Mucosa of rectum (tissue), 2 donors: ENCODE results near the gene CSF2.

Experiments used
- H3K27ac ChIP-seq, 2 donors: one replicate each; pipeline ENCODE4 v1.7.0; 2013; ENCODE audit warnings: inconsistent platforms in 2 of 2, low read depth in 2 of 2, low read length in 2 of 2
- H3K27me3 ChIP-seq, 2 donors: one replicate each; pipeline ENCODE4 v1.7.0; 2013; ENCODE audit warnings: low read length in 2 of 2; ENCODE audit not compliant: control insufficient read depth in 2 of 2, insufficient read depth in 2 of 2
- H3K36me3 ChIP-seq, 2 donors: one replicate each; pipeline ENCODE4 v1.7.0; 2013; ENCODE audit warnings: low read length in 2 of 2; ENCODE audit not compliant: control insufficient read depth in 2 of 2, insufficient read depth in 2 of 2
- H3K4me1 ChIP-seq, 2 donors: one replicate each; pipeline ENCODE4 v1.7.0; 2013; ENCODE audit warnings: low read length in 2 of 2, mild to moderate bottlenecking in 1 of 2; ENCODE audit not compliant: control insufficient read depth in 2 of 2, insufficient read depth in 2 of 2
- H3K4me3 ChIP-seq, 2 donors: one replicate each; pipeline ENCODE4 v1.7.0; 2013; ENCODE audit warnings: low read length in 2 of 2
- H3K9ac ChIP-seq, 2 donors: one replicate each; pipeline ENCODE4 v1.7.0; 2013; ENCODE audit warnings: low read length in 2 of 2, low read depth in 1 of 2, mild to moderate bottlenecking in 1 of 2
- H3K9me3 ChIP-seq, 2 donors: one replicate each; pipeline ENCODE4 v1.7.0; 2013; ENCODE audit warnings: low read length in 2 of 2; ENCODE audit not compliant: control insufficient read depth in 2 of 2
- donor health status: healthy.
- donor health status: Normal muscosa, but diverticular disease.

Gene CSF2

GRCh38 chr5:132037353-132037752, 36.2 kb upstream of the CSF2 start:
- no peak overlapping the region for H3K9ac ChIP-seq
- no peaks in the 10 kb centered on the region for H3K27me3 ChIP-seq
- H3K27ac ChIP-seq, result no peak overlapping the region
- no peaks in the 10 kb centered on the region for H3K4me1 ChIP-seq
- H3K9me3 ChIP-seq, result no peaks in the 10 kb centered on the region
- H3K36me3 ChIP-seq, result no peaks in the 10 kb centered on the region
- no peak overlapping the region for H3K4me3 ChIP-seq

GRCh38 chr5:132044207-132044606, 29.4 kb upstream of the CSF2 start:
- Histone ChIP-seq H3K4me3 (no peak overlapping the region), H3K27me3 (peaks cover 0 to 4% of the 10 kb centered on the region in 2 donors), H3K9me3 (no peaks in the 10 kb centered on the region), H3K36me3 (no peaks in the 10 kb centered on the region), H3K9ac (no peak overlapping the region), H3K4me1 (no peaks in the 10 kb centered on the region), H3K27ac (no peak overlapping the region)

GRCh38 chr5:132046880-132047299, 26.7 kb upstream of the CSF2 start:
- Histone ChIP-seq H3K36me3 (no peaks in the 10 kb centered on the region), H3K27me3 (peaks cover 0 to 4% of the 10 kb centered on the region in 2 donors), H3K9ac (no peak overlapping the region), H3K27ac (no peak overlapping the region), H3K4me3 (no peak overlapping the region), H3K9me3 (no peaks in the 10 kb centered on the region), H3K4me1 (no peaks in the 10 kb centered on the region)

DNA sequence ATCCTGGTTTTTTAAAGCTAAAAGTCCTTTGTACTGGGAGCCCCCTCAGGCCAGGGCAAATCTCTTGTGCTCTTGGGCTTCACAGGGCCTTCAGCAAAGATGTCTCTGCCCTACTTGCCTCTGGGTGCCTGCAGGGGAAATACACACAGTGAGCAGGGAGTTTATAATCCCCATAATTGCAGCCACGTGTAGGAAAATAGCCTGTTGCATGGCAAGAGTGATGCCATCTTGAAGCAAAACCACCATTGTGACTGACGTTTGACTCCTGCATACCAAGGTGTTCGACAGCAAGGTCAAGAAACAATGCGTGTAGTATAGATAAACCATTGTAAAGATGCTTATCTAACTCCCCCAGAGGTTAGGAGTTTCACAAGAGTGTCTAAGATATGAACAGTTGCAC, 24.5 kb upstream of the CSF2 start:
- H3K27ac ChIP-seq, result no peak overlapping the region
- H3K36me3 ChIP-seq, result no peaks in the 10 kb centered on the region
- no peak overlapping the region for H3K4me3 ChIP-seq
- H3K9ac ChIP-seq, result no peak overlapping the region
- no peaks in the 10 kb centered on the region for H3K27me3 ChIP-seq
- no peaks in the 10 kb centered on the region for H3K4me1 ChIP-seq
- no peaks in the 10 kb centered on the region for H3K9me3 ChIP-seq

DNA sequence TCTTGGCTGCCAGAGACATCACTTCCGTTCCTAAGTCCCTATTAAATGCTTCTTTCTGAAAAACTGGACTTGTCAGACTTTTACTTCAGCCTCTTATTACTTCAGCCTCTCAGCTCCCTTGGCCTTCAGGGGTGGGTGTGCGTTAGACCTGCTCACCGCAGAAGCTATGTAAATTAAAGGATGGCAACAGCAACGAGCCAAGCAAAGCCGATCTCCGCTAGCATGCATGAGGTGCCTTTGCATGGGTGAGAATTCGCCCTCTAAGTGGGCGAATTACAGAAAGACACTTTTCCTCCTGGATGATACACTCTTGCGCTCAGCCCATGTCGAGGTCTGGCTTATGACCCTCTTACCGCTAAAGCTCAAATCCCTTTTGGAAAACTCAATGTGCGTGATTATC, 24.0 kb upstream of the CSF2 start:
- Histone ChIP-seq H3K27ac (no peak overlapping the region), H3K27me3 (no peaks in the 10 kb centered on the region), H3K9me3 (no peaks in the 10 kb centered on the region), H3K4me3 (no peak overlapping the region), H3K4me1 (no peaks in the 10 kb centered on the region), H3K9ac (no peak overlapping the region), H3K36me3 (no peaks in the 10 kb centered on the region)

DNA sequence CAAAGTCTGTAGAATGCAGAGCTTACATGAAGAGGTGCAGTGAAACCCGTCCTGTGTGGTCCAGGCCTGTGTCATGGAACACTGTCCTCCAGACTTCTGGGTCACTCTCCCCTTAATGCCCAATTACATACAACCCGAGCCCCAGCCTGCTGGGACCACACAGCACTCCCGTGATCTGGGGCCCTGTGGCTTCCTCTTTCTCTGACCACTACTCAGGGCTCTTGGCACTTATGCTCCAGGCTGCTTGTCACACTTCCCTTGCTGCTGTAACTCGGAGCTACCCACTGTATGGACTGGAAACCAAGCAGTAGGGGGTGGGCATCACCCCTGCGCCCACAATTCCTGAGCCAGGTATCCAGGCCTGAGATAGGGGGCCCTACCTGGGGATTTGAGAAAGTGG, 23.5 kb upstream of the CSF2 start:
- no peaks in the 10 kb centered on the region for H3K27me3 ChIP-seq
- H3K27ac ChIP-seq, result no peak overlapping the region
- no peaks in the 10 kb centered on the region for H3K4me1 ChIP-seq
- H3K9ac ChIP-seq, result no peak overlapping the region
- H3K36me3 ChIP-seq, result no peaks in the 10 kb centered on the region
- H3K4me3 ChIP-seq, result no peak overlapping the region
- no peaks in the 10 kb centered on the region for H3K9me3 ChIP-seq

GRCh38 chr5:132050661-132051552, 22.7 kb upstream of the CSF2 start:
- H3K4me3 ChIP-seq, result no peak overlapping the region
- H3K36me3 ChIP-seq, result no peaks in the 10 kb centered on the region
- no peaks in the 10 kb centered on the region for H3K4me1 ChIP-seq
- no peak overlapping the region for H3K9ac ChIP-seq
- no peaks in the 10 kb centered on the region for H3K9me3 ChIP-seq
- H3K27me3 ChIP-seq, result no peaks in the 10 kb centered on the region
- no peak overlapping the region for H3K27ac ChIP-seq

DNA sequence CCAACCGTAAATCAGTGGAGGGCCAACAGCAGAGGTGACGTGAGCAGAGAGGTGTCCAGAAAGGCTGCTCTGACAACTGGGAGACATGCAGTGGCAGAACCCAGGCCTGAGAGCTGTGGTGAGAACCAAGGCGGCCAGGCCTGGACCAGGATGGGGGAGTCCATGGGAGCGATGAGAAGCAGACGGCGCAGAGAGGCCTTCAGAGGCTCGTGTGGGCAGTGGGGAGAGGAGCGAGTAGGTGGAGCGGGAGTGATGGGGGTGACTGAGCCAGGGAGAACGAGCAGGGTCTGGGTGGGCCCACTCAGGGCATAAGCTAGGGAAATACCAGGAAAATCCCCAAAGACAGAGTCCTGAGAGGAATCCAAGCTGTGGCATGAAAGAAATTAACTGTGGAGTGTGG, 21.1 kb upstream of the CSF2 start:
- no peak overlapping the region for H3K9ac ChIP-seq
- H3K4me3 ChIP-seq, result no peak overlapping the region
- H3K27ac ChIP-seq, result no peak overlapping the region
- peaks cover 0 to 2% of the 10 kb centered on the region in 2 donors for H3K27me3 ChIP-seq
- H3K9me3 ChIP-seq, result no peaks in the 10 kb centered on the region
- H3K4me1 ChIP-seq, result no peaks in the 10 kb centered on the region
- H3K36me3 ChIP-seq, result no peaks in the 10 kb centered on the region

DNA sequence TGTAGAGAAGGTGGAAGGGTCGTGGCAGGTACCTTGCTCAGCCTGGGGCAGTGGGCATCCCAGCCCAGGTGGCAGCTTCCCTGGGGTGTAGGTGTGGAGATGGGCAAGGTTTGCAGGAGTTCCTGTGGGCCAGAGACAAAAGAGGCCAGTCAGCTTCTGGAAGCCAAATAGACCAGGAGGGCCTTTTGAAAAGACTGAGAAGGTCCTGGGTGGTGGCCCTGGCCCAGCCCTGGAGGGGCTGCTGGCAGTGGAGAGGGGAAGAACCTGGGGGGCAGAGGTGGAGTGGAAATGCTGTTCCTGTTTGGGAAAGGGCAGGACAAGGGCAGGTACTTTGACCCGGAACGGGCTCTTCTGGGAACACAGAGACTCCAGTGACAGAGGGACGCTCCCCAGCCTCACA, 20.1 kb upstream of the CSF2 start:
- Histone ChIP-seq H3K27me3 (peaks cover 0 to 2% of the 10 kb centered on the region in 2 donors), H3K9ac (no peak overlapping the region), H3K4me3 (no peak overlapping the region), H3K36me3 (no peaks in the 10 kb centered on the region), H3K27ac (no peak overlapping the region), H3K9me3 (no peaks in the 10 kb centered on the region), H3K4me1 (no peaks in the 10 kb centered on the region)

GRCh38 chr5:132054031-132054696, 19.4 kb upstream of the CSF2 start:
- Histone ChIP-seq H3K4me1 (no peaks in the 10 kb centered on the region), H3K4me3 (no peak overlapping the region), H3K27me3 (peaks cover 0 to 2% of the 10 kb centered on the region in 2 donors), H3K36me3 (no peaks in the 10 kb centered on the region), H3K9me3 (no peaks in the 10 kb centered on the region), H3K9ac (no peak overlapping the region), H3K27ac (no peak overlapping the region)
